ENCODE data around the gene MVB12B.

GRCh38 chr9:126459965-126460843 is 133.6 kb downstream of the MVB12B start:
- no peak for TF ChIP-seq MTA3 (CRISPR knock-in tag; IDR thresholded peaks at IDR 0.05)
- TF ChIP-seq REST (IDR thresholded peaks at IDR 0.05; ENCODE audit: borderline replicate concordance in 1 of 2, low read depth in 1 of 2, low read length in 2 of 2), result no peak
- TF ChIP-seq FOXM1 (CRISPR knock-in tag; IDR thresholded peaks at IDR 0.05), result no peak
- no peak for TF ChIP-seq POLR2A (IDR thresholded peaks at IDR 0.05; ENCODE audit: insufficient read depth in 1 of 2, low read depth in 2 of 2, low read length in 2 of 2)
- no peak for TF ChIP-seq SP2 (CRISPR knock-in tag; IDR thresholded peaks at IDR 0.05)
- no peak for TF ChIP-seq ATF7-NPFF (CRISPR knock-in tag; IDR thresholded peaks at IDR 0.05; ENCODE audit: low read depth)
